NCI-H82 (cell line): Measurements from ENCODE around the gene CCDC38.
A peak's percentile ranks its signal among the peaks of the same experiment; 100 is the strongest.
"Not testable (repeated sequence)": the region's sequence is repeated elsewhere in the genome, so short reads cannot be mapped to it uniquely, and the experiment has no call there.

Experiments
- DNase-seq: peaks from one replicate; lab custom pipeline; 2025; lab: John Stamatoyannopoulos, UW

The CCDC38 gene

GRCh38 chr12:95942524-95943329, at the start of gene CCDC38:
Gene CCDC38 (minus strand): TSS chr12:95942614. CDS start chr12:95936509, 6,105 bp downstream.
- DNase-seq, result peak; percentile 95

GRCh38 chr12:95990136-95990535, 47.7 kb upstream of the CCDC38 start:
- no peak for DNase-seq

DNA sequence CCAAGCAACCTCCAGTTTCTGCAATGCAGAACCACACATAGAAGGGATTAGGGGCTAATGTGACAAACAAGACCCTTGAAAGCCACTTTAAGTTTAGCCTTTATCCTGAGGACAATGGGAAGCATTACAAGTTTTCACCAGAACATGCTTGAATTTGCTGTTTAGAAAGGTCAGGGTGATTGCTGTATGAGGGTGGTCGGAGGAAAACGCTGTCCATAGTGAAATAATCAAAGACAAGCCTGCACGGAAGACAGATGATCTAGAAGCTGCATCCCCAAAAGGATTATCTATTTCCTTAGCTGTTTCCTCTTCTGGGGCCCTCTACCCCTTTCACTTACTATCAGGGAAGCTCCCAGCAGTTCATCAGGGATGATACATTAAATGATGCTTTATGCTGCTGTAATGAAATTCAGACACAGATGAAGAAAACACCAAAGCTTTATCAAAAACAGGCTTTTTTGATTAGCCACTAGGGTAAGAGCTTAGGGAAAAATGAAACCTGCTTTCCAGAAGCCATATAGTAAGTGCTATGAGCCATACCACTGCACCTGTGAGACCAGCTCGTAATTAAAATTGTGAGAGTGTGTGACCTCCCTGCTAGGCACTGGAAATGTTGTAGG, 47.2 kb upstream of the CCDC38 start:
- peak; percentile 45 for DNase-seq

- peak; percentile 55 for DNase-seq
Measured at GRCh38 chr12:95988506-95989275, 46.3 kb upstream of the CCDC38 start.

GRCh38 chr12:95986635-95987570, 44.5 kb upstream of the CCDC38 start:
- no peak for DNase-seq

DNA sequence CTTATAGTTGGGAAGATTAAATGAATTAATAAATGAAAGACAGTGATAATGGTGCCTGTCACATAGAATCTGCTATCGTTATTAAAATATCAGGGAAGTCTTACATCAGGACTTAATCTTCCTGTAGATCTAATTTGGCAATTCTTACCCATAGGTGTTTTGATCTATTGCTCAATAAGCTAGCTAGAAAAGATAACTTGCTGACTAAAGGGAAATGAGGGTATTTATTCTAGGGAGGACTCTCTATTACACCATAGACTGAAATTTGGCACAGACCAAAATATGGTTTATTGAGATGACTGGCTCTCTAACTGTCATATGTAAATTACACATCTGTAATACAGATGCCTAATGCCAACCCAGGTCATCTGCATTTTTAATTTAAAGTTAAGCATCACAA, 42.3 kb upstream of the CCDC38 start:
- no peak for DNase-seq

DNA sequence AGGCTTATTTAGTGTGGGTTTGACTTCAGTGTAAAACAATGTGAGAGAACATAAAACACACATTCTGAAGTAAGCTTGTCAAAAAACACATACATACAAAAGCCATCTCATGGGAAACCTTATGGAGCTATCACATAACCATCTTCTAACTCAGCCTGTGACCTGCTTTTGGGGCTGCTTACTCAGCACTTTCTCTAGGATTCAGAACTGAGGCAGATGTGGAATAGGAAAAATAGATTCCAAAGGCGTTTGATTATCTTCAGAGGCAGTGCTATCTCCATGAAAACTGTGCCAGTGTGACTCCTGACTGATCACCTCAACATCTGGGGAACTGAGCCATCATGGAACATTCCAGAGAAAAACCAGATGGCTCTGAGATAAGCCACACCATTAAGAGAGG, 40.2 kb upstream of the CCDC38 start:
- DNase-seq, result no peak

- DNase-seq, result no peak
Measured at GRCh38 chr12:95980437-95980836, 38.0 kb upstream of the CCDC38 start.

DNA sequence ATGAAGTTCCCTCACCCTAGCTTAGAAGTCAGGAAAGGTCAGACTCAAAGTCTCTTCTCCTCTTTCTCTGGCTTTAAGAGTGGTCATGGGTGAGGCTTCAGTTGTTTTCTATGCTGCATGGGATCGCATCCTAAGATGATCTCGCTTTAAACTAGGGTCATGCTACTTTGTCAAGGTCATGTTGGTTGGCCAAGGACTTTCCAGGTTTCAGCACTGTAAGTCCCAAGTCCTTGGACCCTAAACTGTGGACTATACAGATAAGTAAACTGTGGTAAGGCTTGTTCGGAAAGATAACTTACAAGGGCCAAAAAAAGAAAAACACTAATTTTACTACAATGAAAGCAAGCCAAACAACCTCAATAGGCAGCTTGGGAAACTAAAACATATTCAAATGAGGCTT, 36.4 kb upstream of the CCDC38 start:
- no peak for DNase-seq

DNA sequence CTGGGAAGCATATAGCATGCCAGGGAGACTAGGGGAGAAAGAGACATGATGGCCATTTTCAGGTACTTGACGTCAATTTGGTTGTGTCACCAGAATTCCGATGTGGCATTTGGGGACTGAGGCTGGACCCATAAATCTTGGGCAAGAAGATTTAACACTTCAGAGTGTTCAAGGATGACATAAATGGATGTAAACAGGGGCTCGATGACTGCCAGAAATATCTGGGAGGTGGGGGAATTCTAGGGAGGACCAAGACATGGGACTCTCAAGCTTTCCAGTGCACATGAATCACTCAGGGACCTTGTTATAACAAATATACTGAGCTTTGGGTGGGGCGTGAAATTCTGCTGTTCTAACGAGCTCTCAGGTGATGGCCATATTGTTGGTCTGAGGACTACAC, 35.9 kb upstream of the CCDC38 start:
- DNase-seq, result no peak

- no peak for DNase-seq
Measured at GRCh38 chr12:95977764-95978305, 35.4 kb upstream of the CCDC38 start.

DNA sequence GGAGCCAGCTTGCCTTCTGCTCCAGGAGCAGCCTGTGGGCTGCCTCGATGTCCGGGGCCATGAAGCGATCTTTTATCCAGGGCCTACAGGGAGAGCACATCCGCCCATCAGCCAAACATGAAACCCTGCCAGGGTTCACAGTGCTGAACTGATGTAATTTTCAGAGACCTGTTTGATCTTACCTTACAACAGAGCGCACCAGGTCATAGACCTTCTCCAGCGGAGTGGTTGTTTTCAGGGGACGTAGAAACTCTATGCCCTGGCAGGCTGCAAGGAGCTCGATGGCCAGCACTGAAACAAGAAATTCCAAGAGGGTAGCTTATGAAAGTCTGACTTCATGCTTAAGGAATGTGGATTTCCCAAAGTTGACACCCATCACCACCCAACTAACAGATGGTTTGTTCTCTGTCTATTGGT, 34.0 kb upstream of the CCDC38 start:
- no peak for DNase-seq

- no peak for DNase-seq
Measured at GRCh38 chr12:95975491-95975890, 33.1 kb upstream of the CCDC38 start.

DNA sequence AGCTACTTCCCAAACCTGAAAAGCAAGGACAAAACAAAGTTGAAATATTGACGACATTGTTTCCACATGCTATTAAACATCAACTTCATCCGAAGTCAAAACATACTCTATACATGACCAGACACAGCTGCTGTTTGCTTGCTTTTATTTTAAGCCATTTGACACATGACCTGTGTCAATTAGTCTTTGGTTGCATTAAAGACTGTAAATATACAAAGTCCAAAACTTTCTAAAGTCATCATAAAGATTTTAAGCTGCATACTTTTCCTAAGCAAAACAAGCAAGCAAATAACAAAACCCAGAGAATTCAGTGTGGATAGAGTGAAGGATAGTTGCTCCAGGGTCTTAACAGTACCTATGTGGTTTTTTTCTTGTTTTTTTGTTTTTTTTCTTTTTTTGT, 31.9 kb upstream of the CCDC38 start:
- DNase-seq, result no peak

GRCh38 chr12:95972832-95973456, 30.5 kb upstream of the CCDC38 start:
- peak; percentile 50 for DNase-seq

DNA sequence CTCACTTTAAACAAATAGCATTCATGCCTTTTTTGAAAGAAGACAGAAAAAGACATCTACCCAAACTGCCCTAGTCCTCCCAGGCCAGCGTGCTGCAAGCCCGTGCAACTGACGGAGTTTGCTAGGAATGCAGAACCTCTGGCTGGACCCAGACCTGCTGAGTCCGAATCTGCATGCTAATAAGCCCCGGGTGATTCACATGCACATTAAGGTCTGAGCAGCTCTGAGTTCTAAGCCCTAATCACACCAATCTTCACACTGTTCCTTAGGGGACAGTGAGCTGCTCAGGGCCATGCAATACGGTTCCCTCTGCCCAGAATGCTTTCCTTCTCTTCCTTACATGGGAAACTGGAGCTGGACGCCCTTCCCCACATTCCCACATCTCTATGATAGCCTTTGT, 28.5 kb upstream of the CCDC38 start:
- DNase-seq, result no peak

DNA sequence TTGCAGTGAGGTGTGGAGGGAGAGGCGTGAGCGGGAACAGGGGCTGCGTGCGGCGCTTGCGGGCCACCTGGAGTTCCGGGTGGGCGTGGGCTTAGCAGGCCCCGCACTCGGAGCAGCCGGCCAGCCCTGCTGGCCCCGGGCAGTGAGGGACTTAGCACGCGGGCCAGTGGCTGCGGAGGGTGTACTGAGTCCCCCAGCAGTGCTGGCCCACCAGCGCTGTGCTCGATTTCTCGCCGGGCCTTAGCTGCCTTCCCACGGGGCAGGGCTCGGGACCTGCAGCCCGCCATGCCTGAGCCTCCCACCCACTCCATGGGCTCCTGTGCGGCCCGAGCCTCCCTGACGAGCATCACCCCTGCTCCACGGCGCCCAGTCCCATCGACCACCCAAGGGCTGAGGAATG, 26.7 kb upstream of the CCDC38 start:
- not testable (repeated sequence) for DNase-seq

- no peak for DNase-seq
Measured at GRCh38 chr12:95967301-95967700, 24.9 kb upstream of the CCDC38 start.

- DNase-seq, result peak; percentile 17
Measured at GRCh38 chr12:95966287-95966870, 24.0 kb upstream of the CCDC38 start.

DNA sequence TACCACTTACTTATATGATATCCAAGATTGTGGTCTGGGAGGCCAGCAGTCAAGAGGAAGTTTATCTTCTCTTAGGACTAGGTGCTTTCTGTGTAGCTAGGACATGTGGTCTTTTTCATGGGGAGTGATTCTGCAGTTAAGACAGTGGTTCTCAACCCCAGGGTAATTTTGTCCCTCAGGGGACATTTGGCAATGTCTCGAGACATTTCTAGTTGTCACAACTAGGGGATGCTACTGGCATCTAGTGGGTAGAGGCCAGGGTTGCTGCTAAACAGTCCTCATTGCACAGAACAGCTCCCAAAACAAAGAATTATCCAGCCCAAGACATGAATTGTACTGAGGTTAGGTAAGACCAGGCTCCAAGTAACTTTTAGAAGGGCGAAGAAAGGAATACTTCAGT, 20.7 kb upstream of the CCDC38 start:
- peak; percentile 42 for DNase-seq

- no peak for DNase-seq
Measured at GRCh38 chr12:95962222-95962621, 19.8 kb upstream of the CCDC38 start.
